GM23338 (cell line): ENCODE data around the gene RAD51B. TPM values are rescaled to one million over a fixed set of nuclear protein-coding genes. Genes with fewer than 3 reads are reported as not detected.

ENCODE experiments used
- JUNB ChIP-seq: IDR thresholded peaks from one replicate; pipeline ENCODE4 v1.6.1; 2016; ENCODE audit warnings: antibody characterized with exemption; ENCODE audit not compliant: unreplicated experiment
- STAT1 ChIP-seq: IDR thresholded peaks from one replicate; pipeline ENCODE4 v1.6.1; 2016; ENCODE audit warnings: antibody characterized with exemption; ENCODE audit not compliant: unreplicated experiment
- ZNF331 ChIP-seq: fragments of 250-450 bp; sonication (Bioruptor Pico); IDR thresholded peaks from 2 replicates; pipeline ENCODE4 v1.5.0; 2020; ENCODE audit warnings: low read depth, mild to moderate bottlenecking, moderate library complexity
- polyA plus RNA-seq: library from polyadenylated mRNA; unstranded; fragments of >200 nt; fragmentation: Nextera tagmentation; extraction: Ambion mirVana; gene quantifications from 2 replicates; pipeline ENCODE4 v1.2.1, GENCODE V29; 2016
- total RNA-seq: library from RNA; depleted of rRNA; stranded (reverse); fragments of >200 nt; shearing (Covaris generic); gene quantifications from 2 replicates; pipeline ENCODE4 v1.2.3, GENCODE V29; 2014
- TF ChIP-seq, protein P1 (sequence below): fragments of 250-450 bp; sonication (Bioruptor Pico); IDR thresholded peaks from 2 replicates; pipeline ENCODE4 v1.5.0; 2020; ENCODE audit warnings: mild to moderate bottlenecking, moderate library complexity
- TF ChIP-seq, protein P2 (sequence below): IDR thresholded peaks from 2 replicates; pipeline ENCODE4 v1.6.1; 2016; ENCODE audit warnings: antibody characterized with exemption
- TF ChIP-seq, protein P3 (sequence below): IDR thresholded peaks from one replicate; pipeline ENCODE4 v1.6.1; 2018; ENCODE audit warnings: antibody characterized with exemption; ENCODE audit not compliant: unreplicated experiment

Gene RAD51B
- total and polyA plus RNA-seq, 2 experiments from 2014 or later, result 15.7 to 29.1 TPM

DNA sequence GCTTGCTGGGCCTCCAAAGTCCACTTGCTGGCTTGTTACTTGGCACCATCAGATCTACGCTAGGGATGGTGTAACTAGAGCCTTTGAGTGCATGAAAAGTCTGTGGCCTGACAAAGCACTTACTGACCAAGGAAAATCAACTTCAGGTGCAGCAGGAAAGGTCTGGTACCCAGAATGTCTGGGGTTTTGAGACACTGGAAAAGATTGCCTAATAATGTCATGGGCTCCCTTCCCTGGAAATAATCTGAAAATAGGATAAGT is 866.6 kb downstream of the RAD51B start (continued):
- TF ChIP-seq, protein P1, sequence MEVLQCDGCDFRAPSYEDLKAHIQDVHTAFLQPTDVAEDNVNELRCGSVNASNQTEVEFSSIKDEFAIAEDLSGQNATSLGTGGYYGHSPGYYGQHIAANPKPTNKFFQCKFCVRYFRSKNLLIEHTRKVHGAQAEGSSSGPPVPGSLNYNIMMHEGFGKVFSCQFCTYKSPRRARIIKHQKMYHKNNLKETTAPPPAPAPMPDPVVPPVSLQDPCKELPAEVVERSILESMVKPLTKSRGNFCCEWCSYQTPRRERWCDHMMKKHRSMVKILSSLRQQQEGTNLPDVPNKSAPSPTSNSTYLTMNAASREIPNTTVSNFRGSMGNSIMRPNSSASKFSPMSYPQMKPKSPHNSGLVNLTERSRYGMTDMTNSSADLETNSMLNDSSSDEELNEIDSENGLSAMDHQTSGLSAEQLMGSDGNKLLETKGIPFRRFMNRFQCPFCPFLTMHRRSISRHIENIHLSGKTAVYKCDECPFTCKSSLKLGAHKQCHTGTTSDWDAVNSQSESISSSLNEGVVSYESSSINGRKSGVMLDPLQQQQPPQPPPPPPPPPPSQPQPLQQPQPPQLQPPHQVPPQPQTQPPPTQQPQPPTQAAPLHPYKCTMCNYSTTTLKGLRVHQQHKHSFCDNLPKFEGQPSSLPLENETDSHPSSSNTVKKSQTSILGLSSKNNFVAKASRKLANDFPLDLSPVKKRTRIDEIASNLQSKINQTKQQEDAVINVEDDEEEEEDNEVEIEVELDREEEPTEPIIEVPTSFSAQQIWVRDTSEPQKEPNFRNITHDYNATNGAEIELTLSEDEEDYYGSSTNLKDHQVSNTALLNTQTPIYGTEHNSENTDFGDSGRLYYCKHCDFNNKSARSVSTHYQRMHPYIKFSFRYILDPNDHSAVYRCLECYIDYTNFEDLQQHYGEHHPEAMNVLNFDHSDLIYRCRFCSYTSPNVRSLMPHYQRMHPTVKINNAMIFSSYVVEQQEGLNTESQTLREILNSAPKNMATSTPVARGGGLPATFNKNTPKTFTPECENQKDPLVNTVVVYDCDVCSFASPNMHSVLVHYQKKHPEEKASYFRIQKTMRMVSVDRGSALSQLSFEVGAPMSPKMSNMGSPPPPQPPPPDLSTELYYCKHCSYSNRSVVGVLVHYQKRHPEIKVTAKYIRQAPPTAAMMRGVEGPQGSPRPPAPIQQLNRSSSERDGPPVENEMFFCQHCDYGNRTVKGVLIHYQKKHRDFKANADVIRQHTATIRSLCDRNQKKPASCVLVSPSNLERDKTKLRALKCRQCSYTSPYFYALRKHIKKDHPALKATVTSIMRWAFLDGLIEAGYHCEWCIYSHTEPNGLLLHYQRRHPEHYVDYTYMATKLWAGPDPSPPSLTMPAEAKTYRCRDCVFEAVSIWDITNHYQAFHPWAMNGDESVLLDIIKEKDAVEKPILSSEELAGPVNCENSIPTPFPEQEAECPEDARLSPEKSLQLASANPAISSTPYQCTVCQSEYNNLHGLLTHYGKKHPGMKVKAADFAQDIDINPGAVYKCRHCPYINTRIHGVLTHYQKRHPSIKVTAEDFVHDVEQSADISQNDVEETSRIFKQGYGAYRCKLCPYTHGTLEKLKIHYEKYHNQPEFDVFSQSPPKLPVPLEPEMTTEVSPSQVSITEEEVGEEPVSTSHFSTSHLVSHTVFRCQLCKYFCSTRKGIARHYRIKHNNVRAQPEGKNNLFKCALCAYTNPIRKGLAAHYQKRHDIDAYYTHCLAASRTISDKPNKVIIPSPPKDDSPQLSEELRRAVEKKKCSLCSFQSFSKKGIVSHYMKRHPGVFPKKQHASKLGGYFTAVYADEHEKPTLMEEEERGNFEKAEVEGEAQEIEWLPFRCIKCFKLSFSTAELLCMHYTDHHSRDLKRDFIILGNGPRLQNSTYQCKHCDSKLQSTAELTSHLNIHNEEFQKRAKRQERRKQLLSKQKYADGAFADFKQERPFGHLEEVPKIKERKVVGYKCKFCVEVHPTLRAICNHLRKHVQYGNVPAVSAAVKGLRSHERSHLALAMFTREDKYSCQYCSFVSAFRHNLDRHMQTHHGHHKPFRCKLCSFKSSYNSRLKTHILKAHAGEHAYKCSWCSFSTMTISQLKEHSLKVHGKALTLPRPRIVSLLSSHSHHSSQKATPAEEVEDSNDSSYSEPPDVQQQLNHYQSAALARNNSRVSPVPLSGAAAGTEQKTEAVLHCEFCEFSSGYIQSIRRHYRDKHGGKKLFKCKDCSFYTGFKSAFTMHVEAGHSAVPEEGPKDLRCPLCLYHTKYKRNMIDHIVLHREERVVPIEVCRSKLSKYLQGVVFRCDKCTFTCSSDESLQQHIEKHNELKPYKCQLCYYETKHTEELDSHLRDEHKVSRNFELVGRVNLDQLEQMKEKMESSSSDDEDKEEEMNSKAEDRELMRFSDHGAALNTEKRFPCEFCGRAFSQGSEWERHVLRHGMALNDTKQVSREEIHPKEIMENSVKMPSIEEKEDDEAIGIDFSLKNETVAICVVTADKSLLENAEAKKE, result no peak
- TF ChIP-seq ZNF331, result no peak
- TF ChIP-seq, protein P2, sequence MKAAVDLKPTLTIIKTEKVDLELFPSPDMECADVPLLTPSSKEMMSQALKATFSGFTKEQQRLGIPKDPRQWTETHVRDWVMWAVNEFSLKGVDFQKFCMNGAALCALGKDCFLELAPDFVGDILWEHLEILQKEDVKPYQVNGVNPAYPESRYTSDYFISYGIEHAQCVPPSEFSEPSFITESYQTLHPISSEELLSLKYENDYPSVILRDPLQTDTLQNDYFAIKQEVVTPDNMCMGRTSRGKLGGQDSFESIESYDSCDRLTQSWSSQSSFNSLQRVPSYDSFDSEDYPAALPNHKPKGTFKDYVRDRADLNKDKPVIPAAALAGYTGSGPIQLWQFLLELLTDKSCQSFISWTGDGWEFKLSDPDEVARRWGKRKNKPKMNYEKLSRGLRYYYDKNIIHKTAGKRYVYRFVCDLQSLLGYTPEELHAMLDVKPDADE, result no peak
- TF ChIP-seq, protein P3, sequence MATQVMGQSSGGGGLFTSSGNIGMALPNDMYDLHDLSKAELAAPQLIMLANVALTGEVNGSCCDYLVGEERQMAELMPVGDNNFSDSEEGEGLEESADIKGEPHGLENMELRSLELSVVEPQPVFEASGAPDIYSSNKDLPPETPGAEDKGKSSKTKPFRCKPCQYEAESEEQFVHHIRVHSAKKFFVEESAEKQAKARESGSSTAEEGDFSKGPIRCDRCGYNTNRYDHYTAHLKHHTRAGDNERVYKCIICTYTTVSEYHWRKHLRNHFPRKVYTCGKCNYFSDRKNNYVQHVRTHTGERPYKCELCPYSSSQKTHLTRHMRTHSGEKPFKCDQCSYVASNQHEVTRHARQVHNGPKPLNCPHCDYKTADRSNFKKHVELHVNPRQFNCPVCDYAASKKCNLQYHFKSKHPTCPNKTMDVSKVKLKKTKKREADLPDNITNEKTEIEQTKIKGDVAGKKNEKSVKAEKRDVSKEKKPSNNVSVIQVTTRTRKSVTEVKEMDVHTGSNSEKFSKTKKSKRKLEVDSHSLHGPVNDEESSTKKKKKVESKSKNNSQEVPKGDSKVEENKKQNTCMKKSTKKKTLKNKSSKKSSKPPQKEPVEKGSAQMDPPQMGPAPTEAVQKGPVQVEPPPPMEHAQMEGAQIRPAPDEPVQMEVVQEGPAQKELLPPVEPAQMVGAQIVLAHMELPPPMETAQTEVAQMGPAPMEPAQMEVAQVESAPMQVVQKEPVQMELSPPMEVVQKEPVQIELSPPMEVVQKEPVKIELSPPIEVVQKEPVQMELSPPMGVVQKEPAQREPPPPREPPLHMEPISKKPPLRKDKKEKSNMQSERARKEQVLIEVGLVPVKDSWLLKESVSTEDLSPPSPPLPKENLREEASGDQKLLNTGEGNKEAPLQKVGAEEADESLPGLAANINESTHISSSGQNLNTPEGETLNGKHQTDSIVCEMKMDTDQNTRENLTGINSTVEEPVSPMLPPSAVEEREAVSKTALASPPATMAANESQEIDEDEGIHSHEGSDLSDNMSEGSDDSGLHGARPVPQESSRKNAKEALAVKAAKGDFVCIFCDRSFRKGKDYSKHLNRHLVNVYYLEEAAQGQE, result no peak
- no peak for TF ChIP-seq STAT1
- no peak for TF ChIP-seq JUNB
